Left kidney (tissue), 2 donors: ENCODE measurements around the gene GNE. TPM values are rescaled to one million over a fixed set of nuclear protein-coding genes. Genes with fewer than 3 reads are reported as not detected.
A peak's percentile ranks its signal among the peaks of the same experiment; 100 is the strongest.
"Not testable (repeated sequence)": the region's sequence is repeated elsewhere in the genome, so short reads cannot be mapped to it uniquely, and the experiment has no call there.

ENCODE experiments used
- DNase-seq: peaks from one replicate; pipeline ENCODE4 v3.0.0-alpha.2; 2013
- polyA plus RNA-seq: library from polyadenylated mRNA; unstranded; fragments of 120-200 nt; gene quantifications from one replicate; pipeline ENCODE4 v1.2.1, GENCODE V29; 2013; ENCODE audit not compliant: insufficient read length

Gene GNE
- polyA plus RNA-seq, 1 donor = 21.5 TPM

DNA sequence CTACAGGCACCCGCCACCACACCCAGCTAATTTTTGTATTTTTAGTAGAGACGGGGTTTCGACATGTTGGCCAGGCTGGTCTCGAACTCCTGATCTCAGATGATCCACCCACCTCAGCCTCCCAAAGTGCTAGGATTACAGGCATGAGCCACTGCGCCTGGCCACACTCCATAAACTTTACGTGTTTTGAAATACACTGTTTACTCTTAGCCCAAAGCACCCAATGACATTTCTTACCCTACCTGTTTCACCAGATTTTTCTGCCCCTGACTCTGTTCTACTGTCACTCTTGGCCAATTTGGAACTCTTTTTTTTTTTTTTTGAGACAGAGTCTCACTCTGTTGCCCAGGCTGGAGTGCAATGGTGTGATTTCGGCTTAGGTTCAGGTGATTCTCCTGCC lies 15.1 kb upstream of the GNE start:
- not testable (repeated sequence) for DNase-seq

DNA sequence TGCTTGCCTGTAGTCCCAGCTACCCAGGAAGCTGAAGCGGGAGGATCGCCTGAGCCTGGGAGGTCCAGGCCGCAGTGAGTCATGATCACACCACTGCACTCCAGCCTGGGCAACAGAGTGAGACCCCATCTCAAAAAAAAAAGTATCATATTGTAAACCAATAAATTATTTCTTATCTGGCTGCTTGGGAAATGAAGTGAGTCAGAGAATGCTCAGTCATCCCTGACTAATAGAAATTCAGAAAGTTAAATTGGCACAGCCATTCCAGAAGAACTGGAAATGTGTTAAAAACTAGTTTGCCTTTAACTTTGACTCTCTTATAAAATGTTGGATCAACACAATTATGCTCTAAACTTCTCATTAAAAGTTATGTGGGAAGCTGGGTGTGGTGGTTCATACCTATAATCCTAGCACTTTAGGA lies 9.8 kb upstream of the GNE start:
- DNase-seq = no peak

DNA sequence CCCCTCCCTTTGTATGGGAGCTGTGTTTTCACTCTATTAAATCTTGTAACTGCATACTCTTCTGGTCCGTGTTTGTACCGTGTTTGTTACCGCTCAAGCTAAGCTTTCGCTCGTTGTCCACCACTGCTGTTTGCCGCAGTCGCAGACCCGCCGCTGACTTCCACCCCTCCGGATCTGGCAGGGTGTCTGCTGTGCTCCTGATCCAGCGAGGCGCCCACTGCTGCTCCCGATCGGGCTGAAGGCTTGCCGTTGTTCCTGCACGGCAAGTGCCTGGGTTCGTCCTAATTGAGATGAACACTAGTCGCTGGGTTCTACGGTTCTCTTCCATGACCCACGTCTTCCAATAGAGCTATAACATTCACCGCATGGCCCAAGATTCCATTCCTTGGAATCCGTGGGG lies 6.6 kb upstream of the GNE start:
- DNase-seq = no peak

DNA sequence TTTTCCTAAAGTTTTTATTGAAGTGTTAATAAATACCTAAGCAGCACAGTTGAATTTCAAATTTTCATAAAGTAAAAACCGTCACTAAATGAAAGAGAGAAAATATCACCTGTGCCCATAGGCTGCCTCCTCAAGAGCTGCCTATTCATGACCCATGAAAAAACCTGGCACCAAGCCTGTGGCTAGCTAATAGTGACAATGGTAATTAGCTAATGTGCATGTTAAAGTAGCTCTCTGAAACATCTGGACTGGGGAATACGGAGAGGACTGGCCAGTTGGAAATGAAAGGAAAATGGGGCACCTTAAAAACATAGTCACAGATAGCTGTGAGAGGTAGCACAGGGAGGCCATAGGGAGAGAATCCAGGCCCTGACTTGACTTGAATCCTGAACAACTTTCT lies 5.4 kb upstream of the GNE start:
- DNase-seq = no peak

DNA sequence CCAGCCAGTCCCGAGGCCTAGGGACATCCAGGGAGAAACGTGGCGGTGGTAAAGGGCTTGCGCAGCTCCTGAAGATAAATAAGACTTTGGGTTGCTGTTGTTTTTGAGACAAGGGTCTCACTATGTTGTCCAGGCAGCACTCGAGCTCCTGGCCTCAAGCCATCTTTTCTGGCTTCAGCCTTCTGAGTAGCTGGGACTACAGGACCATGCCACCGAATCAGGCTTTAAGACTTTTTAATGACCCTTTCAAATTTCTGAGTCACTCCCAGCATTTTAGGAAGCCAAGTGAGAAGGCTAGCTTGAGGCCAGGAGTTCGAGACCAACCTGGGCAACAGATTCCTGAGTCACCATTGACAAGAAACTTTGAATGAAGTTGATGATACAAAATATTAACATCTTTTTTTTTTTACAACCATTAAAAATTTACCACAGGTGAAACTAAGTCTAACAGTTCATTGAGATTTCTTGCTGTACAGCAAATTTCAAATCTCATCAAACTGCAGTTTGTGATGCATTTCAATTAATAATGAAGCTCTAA lies 817 bp upstream of the GNE start:
- DNase-seq = peak; percentile 10

DNA sequence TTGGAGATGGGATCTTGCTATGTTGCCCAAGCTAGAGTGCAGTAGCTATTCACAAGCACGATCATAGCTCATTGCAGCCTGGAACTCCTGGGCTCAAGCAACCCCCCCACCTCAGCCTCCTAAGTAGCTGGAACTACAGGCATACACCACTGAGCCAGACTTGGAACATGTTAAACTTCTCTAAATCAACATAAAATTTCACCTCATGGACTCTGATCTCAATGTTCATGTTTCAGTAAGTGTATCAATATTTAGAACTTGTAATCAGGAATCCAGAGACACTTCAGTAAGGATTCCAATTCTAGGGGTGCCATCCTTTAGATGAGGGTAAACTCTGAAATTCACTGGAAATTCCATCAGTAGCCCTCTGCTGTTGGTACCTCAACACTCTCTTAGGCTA lies 6.8 kb downstream of the GNE start:
- DNase-seq = no peak

DNA sequence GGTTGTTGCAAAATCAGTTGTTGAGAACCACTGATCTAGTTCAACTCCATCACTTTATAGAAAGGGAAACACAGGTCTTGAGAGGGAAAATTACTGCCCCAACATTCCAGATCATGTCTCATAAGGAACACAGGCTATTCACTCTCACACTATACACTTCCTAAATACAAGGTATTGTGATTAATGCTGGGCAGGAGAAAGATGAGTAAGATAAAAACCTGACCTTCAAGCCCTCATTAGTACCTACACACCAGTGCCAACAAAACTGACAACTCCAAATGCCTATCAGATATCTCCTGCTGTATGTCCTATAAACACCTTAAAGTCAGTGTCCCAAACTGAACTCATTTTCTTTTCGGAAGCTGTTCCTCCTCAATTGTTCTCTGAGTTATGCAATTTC lies 8.2 kb downstream of the GNE start:
- no peak for DNase-seq

DNA sequence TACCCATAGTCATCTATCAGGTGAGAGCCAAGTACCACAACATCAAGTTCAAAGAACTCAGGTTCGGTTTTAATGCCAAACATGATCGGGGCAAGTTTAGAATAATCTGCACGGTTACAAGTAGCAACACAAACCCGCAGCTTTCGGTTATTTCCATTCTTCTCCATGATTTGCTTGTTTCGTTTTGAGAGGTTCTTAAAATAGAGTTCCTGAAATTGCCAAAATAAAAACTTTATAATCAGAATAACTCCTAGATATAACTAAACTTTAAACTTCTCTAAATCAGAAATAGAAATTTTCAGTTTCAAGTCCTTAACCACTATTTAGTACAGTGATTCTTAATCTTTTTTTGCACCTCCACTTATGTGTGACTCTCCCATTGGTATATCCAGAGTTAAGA lies 9.1 kb downstream of the GNE start:
- no peak for DNase-seq

DNA sequence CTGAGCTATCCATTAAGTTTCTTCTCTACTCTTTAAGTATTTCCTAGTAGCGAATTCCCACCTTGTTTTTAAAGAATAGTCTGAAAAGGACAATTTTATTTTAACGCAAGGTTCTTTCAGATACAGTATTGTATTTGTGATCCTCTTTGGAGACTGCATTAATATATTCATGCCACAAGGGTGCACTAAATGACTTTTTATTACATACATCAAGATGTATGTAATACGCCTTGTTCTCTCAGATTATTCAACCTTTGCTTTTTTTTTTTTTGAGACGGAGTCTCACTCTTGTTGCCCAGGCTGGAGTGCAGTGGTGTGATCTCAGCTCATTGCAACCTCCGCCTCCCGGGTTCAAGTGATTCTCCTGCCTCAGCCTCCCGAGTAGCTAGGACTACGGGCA lies 10.2 kb downstream of the GNE start:
- DNase-seq = peak; percentile 31

DNA sequence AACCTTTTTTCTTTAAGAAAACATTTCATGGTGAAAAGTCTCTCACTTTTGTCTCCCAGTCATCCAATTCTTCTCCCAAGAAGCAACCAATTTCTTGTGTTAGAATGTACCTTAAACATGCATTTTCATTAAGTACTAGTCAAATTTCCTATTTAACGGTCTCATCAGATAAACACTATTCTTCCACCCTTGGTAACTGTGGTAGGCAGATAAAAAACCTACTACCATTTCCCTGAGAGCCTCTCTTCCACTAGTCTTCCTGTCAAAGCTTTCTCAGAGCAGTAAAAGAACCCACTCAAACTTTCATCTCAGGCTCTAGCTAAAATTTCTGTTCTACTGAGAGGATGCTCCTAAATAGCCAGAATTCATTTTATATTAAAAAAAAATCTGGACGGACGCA lies 10.9 kb downstream of the GNE start:
- DNase-seq = no peak

DNA sequence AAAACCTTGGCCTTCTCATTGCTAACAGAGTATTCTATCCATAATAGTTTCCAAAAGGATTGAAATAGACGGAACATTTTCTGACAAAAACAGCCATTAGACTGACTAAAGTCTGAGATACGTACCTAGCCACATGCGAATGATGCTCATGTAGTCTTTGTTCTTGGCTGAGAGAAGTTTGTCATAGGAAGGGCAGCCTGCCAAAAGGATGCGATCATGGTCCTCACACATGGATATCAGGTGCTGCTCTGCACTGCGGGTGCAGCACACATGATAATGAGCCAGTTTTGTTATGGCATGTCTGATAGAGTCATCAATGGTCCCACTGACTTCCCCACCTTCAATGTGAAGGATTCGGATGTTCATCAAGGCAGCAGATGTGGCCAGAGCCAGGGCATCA lies 12.3 kb downstream of the GNE start:
- no peak for DNase-seq

DNA sequence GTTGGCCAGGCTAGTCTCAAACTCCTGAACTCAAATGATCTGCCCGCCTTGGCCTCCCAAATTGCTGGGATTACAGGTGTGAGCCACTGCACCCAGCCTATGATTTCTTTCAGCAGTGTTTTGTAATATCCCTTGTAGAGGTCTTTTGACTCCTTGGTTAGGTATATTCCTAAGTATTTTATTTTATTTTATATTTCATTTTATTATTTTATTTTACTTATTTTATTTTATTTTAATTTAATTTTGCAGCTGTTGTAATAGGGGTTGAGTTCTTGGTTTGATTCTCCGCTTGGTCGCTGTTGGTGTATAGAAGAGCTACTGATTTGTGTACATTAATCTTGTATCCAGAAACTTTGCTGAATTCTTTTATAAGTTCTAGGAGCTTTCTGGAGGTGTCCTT lies 18.6 kb downstream of the GNE start:
- DNase-seq = not testable (repeated sequence)

DNA sequence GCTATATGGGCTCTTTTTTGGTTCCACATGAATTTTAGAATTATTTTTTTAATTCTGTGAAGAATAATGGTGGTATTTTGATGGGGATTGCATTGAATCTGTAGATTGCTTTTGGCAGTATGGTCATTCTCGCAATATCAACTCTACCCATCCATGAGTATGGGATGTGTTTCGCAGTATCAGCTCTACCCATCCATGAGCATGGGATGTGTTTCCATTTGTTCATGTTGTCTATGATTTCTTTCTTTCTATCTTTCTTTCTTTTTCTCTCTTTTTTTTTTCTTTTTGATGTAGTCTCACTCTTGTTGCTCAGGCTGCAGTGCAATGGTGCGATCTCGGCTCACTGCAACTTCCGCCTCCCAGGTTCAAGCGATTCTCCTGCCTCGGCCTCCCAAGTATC lies 19.0 kb downstream of the GNE start:
- not testable (repeated sequence) for DNase-seq

DNA sequence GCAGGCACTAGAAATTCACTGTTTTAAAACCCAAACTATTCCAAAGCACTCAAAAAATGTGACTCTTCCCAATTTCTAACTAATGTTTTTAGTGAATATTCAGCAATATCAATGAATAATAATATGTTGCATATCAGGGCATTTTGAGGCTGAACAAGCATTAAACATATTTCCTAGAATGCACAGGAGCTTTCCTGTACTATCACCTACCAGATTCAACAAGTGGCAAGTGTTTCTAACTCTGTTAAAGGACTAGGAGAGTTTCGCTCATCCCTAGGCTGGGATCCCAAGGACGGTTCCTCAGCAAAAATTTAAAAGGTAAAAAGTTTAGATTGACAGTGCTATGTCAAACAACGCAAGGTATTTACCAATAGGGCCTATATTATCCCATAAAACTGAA lies 21.0 kb downstream of the GNE start:
- DNase-seq = no peak

DNA sequence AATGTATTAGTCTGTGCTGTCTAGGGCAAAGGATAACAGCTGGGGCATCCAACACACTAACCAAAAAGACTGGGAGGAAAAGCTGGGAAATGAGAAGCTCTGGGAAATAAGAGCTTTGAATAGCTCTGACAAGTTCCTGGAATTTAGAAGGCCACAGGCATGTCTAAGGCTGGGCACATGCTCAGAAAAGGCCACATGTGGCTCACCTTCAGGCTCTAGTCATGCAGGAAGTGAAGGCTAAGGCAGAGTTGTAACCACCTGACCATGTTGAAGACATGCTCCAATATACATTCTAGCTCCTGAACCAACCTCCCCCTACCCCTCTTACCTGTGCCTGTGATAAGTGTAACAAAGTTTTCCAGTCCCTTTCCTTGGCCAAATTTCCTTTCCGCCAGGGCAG lies 35.8 kb downstream of the GNE start:
- DNase-seq = no peak

DNA sequence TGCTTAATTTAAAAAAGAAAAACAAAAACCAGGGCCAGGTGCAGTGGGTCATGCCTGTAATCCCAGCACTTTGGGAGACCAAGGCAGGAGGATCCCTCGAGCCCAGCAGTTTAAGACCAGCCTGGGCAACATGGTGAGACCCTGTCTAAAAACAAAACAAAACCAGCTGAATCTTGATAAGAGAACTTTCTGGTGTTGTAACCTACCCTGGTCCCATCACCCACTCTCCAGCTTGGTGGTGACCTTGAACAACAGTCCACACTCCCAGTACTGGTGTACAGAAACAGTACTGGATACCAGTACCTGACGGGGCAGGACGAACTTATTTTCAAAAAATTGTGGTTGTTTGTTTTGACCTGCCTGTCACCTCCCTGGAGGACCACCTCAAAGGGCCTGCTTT lies 36.6 kb downstream of the GNE start:
- DNase-seq = no peak

DNA sequence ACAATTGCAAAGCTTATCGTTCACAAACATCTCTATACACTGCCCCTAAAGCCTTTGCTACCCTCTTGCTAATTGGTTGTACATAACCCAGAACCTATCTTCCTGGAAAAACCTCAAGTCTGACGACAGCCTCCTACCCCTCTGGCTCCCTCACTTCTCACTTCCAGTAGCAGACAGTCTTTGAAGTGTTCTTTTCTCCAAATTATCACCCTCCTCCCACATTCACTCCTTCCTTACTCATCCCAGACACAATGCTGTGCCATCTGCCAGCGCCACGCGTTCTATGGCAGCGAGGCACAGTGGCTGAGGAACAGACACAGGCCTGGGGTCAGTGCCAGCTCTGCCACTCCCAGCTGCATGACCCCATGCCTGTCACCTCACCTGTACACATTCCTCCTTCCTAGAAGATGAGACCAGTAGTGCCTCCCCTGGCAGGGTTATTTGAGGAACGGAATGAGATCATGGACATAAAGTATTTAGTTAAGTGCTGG lies 39.8 kb downstream of the GNE start:
- no peak for DNase-seq

DNA sequence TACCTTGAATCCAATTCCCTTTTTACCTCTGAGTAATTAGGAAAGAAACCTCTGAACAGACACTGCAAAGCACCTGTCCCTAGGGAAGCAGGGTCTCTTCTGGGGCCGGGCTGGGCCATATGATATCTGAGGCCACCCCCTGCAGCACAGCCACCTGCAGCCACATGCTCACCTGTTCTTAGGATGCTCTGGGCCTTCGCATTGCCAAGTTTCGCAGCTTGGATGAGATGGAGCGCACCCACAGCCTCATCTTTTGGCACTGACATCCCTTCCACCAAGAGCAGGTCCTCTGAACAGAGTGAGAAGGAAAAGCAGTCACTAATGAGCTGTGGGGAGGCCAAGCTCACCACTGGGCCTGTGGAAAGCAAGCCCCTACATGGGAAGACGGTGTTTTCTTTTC lies 40.2 kb downstream of the GNE start:
- no peak for DNase-seq

DNA sequence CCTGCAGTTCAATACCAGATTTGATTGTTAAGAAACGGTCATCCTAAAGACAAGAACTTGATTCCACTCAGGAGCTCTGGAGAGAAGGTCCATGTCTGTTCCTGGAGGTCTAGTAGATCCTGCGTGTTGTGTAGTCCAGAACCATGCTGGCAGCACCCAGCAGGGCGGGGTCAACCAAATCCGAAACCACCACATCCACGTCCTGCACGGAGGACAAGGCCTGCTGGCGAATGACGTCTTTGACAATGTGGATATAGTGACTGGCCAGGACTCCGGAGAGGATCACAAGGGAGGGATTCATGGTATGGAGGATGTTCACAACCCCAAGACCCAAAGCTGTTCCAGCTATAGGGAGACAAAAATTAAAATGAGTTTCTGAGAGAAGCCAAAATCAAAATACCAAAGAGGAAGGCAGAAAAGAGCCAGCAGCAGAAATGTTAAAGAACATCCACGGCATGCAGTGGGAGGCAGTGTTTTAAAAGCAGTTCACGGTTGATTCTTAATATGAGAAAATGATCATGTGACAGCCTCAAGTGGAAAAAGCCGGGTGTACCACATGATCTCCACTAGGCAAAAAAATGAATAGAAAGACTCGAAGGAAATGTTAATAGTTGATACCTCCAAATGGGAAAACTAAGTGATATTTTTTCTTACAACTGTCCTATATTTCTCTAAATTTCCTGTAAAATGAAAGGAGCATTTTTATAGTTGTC lies 40.8 kb downstream of the GNE start:
- DNase-seq = no peak

DNA sequence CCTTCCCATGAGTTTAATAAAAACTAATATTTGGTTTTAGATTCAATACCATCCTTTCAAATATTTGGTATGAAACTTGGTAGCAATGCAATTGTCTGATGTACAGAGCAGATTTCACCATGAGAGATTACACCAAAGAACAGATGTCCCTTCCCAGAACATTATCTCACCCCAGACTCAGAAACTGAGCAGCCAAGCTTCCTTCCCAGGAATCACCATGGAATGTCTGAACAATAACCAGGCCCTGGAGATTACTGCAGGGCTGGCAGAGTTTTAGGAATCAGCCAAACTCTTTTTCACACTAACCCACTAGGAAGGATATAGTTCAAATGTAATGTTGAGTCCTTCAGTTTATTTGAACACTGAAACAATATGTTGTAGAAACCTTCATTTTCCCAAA lies 43.7 kb downstream of the GNE start:
- no peak for DNase-seq

DNA sequence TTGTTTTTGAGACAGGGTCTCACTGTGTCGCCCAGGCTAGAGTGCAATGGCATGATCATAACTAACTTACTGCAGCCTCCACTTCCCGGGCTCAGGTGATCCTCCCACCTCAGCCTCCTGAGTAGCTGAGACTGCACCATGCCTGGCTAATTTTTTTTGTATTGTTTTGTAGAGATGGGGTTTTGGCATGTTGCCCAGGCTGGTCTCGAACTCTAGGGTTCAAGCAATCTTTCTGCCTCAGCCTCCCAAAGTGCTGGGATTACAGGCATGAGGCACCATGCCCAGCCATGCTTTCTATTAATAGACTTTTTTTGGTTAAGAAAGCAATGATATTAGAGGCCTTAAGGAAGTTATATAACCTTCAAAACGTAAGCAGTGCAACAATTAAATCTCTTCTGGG lies 44.3 kb downstream of the GNE start:
- no peak for DNase-seq

DNA sequence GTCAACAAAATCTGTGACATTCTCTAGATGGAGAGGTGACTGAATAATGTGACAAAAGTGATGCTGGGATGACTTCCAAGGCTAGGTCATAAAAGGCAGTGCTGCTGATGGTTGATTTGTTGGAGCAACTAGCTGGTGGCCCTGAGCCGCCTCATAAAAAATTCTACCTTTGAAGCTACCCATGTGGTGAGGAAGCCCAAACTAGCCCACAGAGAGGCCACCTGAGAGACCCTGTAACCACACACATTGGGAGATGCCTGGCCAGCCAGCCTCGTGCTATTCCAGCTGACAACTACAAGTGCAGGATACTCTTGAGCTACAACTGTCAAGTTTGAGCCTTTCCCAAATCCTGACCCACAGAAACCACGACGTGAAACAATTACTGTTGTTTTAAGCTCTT lies 44.9 kb downstream of the GNE start:
- no peak for DNase-seq

DNA sequence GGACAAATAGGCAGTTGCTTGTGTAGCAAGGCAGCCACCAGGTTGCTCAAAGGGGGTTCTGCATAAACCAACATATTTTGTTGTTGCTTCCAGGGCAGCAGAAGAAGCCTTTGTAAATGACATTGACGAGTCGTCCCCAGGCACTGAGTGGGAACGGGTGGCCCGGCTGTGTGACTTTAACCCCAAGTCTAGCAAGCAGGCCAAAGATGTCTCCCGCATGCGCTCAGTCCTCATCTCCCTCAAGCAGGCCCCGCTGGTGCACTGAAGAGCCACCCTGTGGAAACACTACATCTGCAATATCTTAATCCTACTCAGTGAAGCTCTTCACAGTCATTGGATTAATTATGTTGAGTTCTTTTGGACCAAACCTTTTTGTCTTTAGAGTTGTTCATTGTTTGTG lies 46.7 kb downstream of the GNE start:
- no peak for DNase-seq

DNA sequence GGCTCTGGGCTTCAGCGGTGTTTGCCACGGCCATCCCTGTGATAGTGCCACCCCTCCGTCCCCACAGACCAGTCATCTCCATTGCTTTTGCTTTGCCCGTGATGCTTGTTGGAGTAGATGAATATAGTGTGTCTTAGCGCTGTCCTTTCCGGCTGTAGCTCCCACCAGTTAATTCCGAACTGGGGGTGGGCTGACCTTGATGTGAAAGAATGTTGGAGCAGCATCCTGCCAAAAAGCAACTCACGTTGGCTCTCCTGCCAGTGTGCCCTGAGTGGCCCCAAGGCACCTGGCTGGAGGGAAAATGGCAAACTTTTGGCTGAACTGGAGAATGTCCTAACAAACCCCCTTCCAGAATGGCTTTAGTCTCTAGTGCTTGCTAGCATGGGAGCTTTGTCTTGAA lies 47.5 kb downstream of the GNE start:
- no peak for DNase-seq
